ENCODE results near the gene RNF222. TPM values are rescaled to one million over a fixed set of nuclear protein-coding genes. Genes with fewer than 3 reads are reported as not detected.

RNF222 gene
- total RNA-seq, 3 donors from 2014 or later = not detected

DNA sequence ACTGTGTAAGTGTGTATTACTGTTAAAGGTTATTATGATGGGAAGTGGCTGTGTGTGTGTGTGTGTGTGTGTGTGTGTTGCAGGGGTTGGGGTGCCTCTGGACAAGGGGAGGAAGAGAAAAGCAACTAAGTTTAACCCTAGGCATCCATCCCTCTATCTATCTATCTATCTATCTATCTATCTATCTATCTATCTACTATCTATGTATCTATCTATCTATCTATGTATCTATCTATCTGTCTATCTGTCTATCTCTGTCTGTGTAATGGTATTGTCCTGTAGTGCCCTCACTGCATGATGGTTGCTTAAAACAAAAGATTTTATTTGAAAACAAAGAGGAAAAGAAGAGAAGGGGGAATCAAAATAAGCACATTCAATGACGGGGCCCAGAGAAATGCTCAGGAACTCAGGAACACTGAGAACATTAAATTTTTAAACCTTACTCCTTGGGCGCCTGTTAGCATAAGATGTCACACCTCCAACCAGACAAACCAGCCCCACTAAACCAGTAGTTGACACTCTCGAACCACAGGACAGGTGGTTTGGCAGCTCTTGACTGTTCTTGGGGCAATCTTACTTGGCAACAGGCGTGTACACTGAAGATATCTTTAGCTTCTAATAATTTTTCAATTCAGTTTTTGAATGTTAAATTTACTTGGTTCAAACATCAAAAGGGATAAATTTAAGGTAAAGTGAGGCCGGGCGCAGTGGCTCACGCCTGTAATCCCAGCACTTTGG, 9.5 kb downstream of the RNF222 start:
- Histone ChIP-seq H3K4me3 (no peak overlapping the region), H3K27me3 (peaks cover 0 to 3% of the 10 kb centered on the region in 2 donors), H3K9me3 (no peaks in the 10 kb centered on the region), H3K4me1 (peaks cover 0 to 4% of the 10 kb centered on the region in 2 donors), H3K27ac (no peak overlapping the region), H3K36me3 (no peaks in the 10 kb centered on the region)
- TF ChIP-seq, protein P1, sequence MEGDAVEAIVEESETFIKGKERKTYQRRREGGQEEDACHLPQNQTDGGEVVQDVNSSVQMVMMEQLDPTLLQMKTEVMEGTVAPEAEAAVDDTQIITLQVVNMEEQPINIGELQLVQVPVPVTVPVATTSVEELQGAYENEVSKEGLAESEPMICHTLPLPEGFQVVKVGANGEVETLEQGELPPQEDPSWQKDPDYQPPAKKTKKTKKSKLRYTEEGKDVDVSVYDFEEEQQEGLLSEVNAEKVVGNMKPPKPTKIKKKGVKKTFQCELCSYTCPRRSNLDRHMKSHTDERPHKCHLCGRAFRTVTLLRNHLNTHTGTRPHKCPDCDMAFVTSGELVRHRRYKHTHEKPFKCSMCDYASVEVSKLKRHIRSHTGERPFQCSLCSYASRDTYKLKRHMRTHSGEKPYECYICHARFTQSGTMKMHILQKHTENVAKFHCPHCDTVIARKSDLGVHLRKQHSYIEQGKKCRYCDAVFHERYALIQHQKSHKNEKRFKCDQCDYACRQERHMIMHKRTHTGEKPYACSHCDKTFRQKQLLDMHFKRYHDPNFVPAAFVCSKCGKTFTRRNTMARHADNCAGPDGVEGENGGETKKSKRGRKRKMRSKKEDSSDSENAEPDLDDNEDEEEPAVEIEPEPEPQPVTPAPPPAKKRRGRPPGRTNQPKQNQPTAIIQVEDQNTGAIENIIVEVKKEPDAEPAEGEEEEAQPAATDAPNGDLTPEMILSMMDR (IDR thresholded peaks at IDR 0.05) = no peak
- no peak for TF ChIP-seq POLR2AphosphoS5 (IDR thresholded peaks at IDR 0.05)
- no peak for TF ChIP-seq POLR2A (IDR thresholded peaks at IDR 0.05)
- intact Hi-C loops (cut with DNase I; ENCODE audit: low total_unique reads) = no loop called here
- DNase-seq (ENCODE audit: low spot score in 2 of 2) = peak in 1 of 2 donors; percentile 62

DNA sequence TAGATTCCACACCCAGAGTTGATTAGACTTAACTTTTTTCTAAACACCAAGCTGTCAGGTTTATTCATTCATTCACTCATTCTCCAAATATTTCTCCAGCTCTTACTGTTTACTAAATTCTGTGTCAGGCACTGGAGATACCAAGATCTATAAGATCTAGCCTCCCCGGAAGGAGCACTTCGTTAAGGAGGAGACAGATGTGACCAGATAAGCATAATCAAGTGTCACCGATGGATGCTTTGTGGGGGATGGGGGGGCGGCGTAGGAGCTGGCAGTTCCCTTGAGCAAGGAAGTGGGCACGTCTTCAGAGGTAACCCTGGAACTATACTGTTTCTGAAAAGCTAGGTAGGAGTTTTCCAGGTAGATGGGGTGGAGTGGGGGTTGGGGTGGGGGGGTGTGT, 10.8 kb downstream of the RNF222 start:
- Histone ChIP-seq H3K4me1 (peaks cover 0 to 4% of the 10 kb centered on the region in 2 donors), H3K27ac (no peak overlapping the region), H3K9me3 (no peaks in the 10 kb centered on the region), H3K4me3 (no peak overlapping the region), H3K36me3 (no peaks in the 10 kb centered on the region), H3K27me3 (no peaks in the 10 kb centered on the region)
- no peak for DNase-seq (ENCODE audit: low spot score in 2 of 2)
- intact Hi-C loops (cut with DNase I; ENCODE audit: low total_unique reads) = no loop called here
- TF ChIP-seq, protein P1 (IDR thresholded peaks at IDR 0.05) = no peak
- no peak for TF ChIP-seq POLR2AphosphoS5 (IDR thresholded peaks at IDR 0.05)
- no peak for TF ChIP-seq POLR2A (IDR thresholded peaks at IDR 0.05)

GRCh38 chr17:8384801-8385378, 12.7 kb downstream of the RNF222 start:
- Histone ChIP-seq H3K4me1 (peaks cover 4 to 13% of the 10 kb centered on the region in 2 donors), H3K27ac (peak overlapping the region in 1 of 2 donors; percentile 21), H3K27me3 (no peaks in the 10 kb centered on the region), H3K36me3 (no peaks in the 10 kb centered on the region), H3K9me3 (no peaks in the 10 kb centered on the region), H3K4me3 (no peak overlapping the region)
- DNase-seq (ENCODE audit: low spot score in 2 of 2) = no peak
- intact Hi-C loops (cut with DNase I; ENCODE audit: low total_unique reads) = no loop called here
- TF ChIP-seq POLR2A (IDR thresholded peaks at IDR 0.05) = no peak
- TF ChIP-seq, protein P1 (IDR thresholded peaks at IDR 0.05) = no peak
- no peak for TF ChIP-seq POLR2AphosphoS5 (IDR thresholded peaks at IDR 0.05)

- DNase-seq (ENCODE audit: low spot score in 2 of 2) = peak; percentile 97
- Histone ChIP-seq H3K9me3 (no peaks in the 10 kb centered on the region), H3K27ac (peak within 1 kb of the TSS; percentile 89 to 94), H3K36me3 (no peaks in the 10 kb centered on the region), H3K4me1 (peaks cover 4 to 15% of the 10 kb centered on the region in 2 donors), H3K27me3 (no peaks in the 10 kb centered on the region), H3K4me3 (peak within 1 kb of the TSS; percentile 79 to 97 (median 80))
- intact Hi-C loops (cut with DNase I; ENCODE audit: low total_unique reads) = no loop called here
- TF ChIP-seq POLR2AphosphoS5 (IDR thresholded peaks at IDR 0.05) (peak in 2 of 3 donors; percentile 92 to 94), POLR2A (IDR thresholded peaks at IDR 0.05) (peak; percentile 76)
- TF ChIP-seq, protein P1 (IDR thresholded peaks at IDR 0.05) = peak; percentile 99 to 100 (median 100)
These were observed 14.3 kb downstream of the RNF222 start, which contains the start of gene RPL26 for GRCh38 chr17:8383143-8383822. Gene RPL26, minus strand, starts transcription at chr17:8383193. Its CDS starts 883 bp downstream, at chr17:8382310.

DNA sequence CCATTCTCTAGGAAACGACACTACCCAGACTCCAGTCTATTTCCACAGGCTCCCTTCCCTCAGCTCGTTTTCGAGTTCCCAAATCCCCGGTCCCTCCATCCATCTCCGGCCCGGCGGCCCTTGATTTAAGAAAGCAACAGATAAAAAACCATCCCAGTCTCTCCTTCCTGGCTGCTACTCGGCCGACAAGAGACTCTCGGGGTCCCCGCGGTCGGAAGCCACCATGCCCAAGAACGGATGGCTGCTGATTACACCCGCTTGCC, 14.8 kb downstream of the RNF222 start:
- intact Hi-C loops (cut with DNase I; ENCODE audit: low total_unique reads) = no loop called here
- TF ChIP-seq POLR2AphosphoS5 (IDR thresholded peaks at IDR 0.05) = peak in 1 of 3 donors; percentile 96
- TF ChIP-seq POLR2A (IDR thresholded peaks at IDR 0.05) = no peak
- Histone ChIP-seq H3K27ac (peak overlapping the region; percentile 89 to 94), H3K9me3 (no peaks in the 10 kb centered on the region), H3K4me1 (peaks cover 4 to 15% of the 10 kb centered on the region in 2 donors), H3K4me3 (peak overlapping the region; percentile 79 to 97 (median 80)), H3K36me3 (no peaks in the 10 kb centered on the region), H3K27me3 (no peaks in the 10 kb centered on the region)
- DNase-seq (ENCODE audit: low spot score in 2 of 2) = no peak
